GM15510 (cell line): Measurements from ENCODE around the gene SEL1L3.

Experiments used
- POLR2A ChIP-seq: IDR thresholded peaks from 3 replicates; pipeline ENCODE4 v1.6.1; 2011; ENCODE audit warnings: borderline replicate concordance; ENCODE audit not compliant: insufficient read length; ENCODE audit errors: extremely low read depth

Gene SEL1L3

DNA sequence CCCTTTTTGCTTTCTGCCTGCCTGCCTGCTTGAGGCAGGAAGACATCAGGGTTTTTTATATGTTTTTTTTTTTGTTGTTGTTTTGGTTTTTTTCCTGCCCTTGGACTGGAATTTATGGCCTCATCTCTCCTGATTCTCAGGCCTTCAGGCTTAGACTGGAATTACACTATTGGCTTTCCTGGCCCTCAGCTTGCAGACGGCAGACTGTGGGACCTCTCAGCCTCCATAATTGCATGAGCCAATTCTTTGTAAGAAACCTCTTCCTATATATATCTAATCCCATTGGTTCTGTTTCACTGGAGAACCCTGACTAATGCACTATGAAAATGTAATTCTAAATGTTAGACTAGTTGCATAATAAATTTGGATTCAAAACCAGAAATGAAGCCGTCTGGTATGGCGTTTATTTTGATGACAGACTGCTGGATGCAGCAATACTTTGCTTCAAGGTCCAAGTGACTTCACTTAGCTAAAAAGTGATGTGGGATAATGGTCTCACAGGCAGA lies 59.0 kb downstream of the SEL1L3 start:
- TF ChIP-seq POLR2A = no peak

DNA sequence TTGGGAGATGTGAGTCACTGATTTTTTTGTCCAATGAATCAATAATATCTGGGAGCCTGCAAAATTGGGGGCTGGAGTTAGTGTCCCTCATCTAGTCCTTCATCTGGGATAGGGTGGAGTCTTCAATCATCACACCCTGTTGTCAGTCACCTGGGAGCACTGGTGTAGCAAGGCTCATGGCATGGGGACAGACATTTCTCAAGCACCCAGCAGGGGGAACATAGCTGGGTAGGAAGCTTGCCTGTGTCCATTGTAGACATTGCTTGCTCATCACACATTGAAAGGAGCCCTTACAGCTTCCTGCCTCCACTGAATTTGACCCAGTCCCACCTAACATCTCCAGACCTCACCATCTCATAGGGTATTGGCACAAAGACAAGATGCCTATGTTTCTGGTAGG lies 61.2 kb downstream of the SEL1L3 start:
- TF ChIP-seq POLR2A = no peak

DNA sequence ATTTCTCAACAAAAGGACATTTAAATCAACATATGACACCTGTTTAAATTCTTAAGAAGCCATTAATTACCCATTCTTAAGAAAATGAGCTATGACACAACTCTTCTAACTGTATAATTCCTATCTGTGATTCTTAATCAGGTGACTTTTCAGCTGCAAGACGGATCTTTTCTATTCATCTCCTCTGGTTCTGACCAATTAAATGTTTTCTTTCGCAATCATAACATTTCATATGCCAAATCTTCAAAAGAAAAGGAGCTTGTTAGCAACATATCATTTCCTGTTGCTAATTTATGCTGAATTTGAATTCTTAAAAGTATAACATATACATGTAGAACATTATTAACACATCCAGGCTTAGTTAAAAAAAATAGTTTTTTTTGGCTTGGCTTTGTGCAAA lies 62.5 kb downstream of the SEL1L3 start:
- no peak for TF ChIP-seq POLR2A

DNA sequence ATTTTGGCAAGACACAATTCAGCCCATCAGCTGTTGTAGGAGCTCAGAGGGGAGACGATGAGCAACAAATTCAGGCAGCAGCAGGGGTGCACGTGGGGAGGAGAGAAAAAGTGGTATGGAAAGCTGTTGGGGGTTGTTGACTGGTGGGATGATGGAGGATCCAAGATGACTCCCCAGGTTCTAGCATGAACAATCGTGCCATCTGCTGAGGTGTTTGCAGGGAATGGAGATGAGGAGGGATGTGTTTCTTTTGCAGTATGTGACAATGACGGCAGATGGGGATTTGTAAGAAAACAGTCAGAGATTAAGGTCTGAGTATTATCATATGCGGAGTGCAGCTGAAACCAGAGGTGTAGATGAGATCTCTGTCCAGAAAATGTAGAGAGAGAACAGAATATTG lies 63.3 kb downstream of the SEL1L3 start:
- TF ChIP-seq POLR2A = no peak

DNA sequence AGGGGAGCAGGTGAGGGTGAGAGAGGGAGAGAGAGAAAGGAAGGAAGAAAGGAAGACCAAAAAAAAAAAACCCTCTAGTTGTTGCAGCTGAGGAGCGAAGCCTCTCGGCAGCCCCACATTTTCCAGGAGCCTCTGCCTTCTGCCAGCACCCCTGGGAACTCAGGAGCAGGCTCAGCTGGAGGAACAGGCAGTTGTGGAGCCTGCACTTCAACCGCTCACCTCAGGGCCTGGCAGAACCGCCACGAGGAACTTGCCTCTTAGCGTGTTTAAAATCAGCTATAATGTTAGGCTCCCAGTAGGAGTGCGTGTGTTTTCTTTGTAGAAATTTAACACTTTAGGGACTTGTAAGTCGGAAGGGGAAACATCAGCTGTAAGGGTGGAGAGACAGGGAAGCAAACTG lies 65.7 kb downstream of the SEL1L3 start:
- TF ChIP-seq POLR2A = no peak

DNA sequence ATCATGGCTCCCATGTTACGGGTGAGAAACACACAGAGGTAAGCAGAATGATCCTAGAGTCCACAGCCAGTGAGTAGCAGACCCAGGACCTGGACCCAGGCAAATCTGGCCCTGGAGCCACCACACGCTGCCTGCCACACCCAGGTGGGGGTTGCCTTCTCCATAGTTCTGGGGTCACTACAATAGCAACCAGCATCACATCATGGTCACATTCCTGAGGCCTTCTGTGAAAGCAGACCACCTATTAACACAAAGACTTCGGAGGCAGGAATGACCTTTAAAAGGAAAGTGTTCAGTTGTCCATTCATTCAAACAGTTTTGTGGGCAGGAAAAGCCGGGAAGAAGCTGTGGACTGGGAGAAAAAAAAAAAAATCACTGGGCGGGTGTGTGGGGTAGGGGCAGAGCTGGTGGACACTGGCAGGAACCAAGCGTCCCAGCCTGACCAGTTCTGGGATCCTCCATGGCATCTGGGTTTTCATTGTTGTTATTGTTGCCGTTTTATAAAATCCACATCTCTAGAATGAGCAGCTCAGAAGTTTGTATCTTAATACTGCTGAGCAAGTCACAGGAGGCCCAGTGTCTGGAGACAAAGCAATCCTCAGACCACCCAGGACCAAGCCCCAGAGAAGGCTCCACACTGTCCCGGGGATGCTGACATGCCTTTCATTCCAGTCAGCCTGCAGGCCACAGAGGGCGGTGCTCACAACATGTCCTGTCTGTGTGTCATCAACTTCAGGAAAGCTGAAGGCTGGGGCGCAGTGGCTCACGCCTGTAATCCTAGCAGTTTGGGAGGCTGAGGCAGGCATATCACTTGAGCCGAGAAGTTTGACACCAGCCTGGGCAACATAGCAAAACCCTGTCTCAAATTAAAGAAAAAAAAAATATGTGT lies 67.0 kb downstream of the SEL1L3 start:
- TF ChIP-seq POLR2A = no peak

DNA sequence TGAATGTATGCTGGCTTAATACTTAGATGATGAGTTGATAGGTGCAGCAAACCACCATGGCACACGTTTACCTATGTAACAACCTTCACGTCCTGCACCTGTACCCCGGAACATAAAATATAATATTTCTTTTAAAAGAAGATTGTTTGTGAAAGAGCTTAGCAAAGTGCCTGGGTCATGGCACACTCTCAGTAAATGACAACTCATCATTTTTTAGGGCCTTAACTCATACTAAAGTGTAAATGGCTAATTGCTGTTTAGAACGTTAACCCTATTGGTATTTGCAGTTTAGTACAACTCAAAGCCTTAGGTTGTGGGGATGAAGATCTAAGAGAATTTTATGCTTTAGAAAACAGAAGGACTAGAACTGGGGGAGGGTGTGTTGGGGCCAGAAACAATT lies 67.7 kb downstream of the SEL1L3 start:
- TF ChIP-seq POLR2A = no peak

DNA sequence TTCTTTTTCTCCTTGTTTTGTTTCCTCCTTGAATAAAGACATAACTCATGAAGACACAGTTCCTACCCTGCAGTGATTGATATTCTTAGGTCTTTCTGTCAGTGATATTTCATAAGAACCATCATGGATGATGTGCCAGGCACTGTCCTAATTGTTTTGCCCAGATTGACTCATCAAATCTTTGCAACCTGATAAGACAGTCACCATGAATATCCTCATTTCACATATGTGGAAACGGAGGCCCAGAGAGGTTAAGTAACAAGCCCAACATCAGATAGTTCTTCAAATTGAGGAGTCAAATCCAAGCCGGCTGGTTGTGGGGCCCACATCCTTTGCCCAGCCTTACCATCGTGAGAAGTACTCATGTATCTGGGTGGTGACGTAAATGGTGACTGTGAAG lies 69.9 kb downstream of the SEL1L3 start:
- TF ChIP-seq POLR2A = no peak

DNA sequence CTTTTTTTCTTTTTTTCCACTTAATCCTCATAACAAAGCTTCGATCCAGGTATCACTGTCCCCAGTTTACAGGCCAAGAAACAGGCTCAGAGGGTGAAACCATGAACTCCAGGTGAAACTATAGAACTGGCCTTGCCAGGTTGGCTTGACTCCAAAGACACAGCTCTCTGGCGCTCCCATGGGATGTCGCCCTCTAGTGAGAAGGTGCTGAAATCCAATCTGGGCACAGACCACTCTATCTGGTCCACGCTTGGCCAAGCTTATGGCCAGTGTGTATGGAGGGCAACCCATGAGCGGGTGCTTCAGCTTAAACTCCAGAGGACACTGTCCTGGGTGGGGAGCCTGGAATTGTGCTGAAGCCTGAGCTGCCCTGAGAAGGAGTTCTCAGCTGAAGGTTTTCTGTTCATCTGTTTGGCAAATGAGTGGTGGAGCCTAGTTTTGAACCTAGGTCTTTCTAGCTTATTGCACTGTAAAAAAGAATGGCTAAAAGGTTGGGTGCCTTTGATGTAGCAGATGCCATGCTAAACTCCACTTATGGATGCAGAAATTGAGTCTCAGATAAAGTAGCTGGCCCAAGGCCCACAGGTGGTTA lies 70.5 kb downstream of the SEL1L3 start:
- no peak for TF ChIP-seq POLR2A

DNA sequence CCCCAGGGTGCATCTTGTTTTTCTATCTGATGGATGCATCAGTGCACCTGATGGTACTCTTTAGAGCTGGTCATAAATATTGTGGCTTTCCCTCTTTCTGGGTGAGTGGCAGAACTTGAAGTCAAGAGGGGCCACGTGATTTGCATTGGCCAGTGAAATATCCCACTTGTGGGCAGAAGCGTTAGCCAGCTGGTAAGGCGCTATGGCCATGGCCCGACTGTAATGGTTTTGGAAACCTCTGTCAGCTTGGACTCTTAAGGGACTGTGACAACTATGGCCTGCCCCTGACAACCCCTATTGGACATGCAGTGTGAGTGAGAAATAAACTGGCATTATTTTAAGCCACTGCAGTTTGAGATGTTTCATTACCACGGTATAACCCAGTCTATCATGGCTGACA lies 72.8 kb downstream of the SEL1L3 start:
- no peak for TF ChIP-seq POLR2A

DNA sequence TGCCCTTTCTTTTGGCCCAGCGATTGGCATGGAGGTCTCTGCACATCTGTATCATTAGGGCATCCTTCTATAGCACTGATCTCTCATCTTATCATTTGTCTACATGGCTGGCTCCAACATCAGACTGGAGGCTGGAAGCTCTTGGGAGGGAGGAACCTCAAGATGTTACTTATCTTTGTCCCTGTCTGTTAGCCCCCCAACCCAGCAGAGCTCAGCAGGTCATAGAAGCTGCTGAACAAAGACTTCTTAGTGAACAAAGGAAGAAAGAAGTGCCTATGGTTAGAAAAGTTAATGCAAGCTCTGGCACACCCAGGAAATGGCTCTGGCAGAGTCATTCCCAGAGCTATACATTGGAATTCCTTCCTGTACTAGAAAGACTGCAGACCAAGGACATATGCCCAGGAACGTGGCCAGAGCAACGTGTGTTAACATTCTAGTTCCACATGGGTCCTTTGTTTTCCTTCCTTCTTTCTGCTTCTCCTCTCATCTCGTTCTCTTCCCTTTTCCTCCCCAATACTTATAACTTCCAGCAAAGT lies 74.0 kb downstream of the SEL1L3 start:
- no peak for TF ChIP-seq POLR2A

DNA sequence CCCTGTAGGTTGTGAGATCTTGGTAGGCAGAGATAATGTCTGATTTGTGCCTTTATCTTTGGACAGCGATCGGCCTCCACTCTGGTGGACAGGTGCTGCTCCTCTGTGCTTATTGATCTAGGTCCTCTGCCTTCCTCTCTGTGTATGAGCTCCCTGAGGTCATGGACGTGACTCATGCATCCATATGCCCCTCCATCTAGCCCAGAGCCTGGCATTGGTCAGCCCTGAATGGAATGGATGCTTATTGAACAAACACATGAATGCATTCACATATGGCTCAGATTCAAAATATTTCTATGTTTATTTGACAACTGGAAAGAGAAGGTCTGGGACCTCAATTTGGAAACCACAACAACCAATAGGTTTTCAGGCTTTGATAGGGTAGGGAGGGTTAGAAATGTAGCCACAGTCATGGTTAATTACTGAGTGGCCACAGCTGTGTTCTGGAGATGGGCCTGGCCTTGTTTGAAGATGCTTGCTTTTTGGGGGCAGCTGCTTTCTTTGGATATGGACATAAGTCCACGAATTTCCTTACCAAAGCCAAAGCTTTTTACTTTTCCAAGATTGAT lies 76.2 kb downstream of the SEL1L3 start:
- TF ChIP-seq POLR2A = no peak

DNA sequence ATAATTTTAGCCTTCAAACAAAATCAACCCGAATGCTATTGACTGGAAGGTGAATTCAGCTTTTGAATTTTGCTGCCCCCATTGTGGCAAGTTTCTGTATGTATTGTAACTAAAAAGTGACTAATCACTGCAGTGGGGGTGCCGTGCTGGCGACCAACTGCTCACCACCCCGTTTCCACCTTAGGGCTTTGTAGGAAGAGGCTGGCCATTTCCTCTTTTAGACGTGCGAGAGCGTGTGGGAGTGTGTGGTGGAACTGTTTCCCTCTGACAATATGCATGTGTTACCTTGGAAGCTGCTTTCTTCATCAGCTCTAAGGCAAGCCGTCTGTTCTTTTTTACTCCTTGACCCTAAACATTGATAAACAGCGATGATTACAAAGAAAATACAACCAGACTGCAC lies 78.8 kb downstream of the SEL1L3 start:
- no peak for TF ChIP-seq POLR2A

DNA sequence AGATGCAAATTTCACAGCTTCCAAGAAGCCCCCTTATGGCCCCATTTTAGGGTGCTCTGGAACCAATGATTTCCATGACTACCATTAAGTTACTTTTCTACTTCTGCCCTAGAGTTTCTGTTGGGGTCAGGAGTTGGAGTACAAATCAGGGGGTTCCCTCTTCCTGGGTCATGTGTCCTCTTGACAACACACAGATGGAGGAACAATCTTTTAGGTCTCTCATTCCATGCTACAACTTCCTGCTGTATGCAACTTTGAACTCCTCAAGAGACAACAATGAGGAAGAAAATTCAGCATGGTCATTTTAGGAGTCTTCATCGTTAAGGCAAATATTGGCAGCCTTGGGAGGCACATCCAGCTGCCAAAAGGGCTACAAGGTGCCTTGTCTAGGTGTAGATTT lies 79.7 kb downstream of the SEL1L3 start:
- no peak for TF ChIP-seq POLR2A

DNA sequence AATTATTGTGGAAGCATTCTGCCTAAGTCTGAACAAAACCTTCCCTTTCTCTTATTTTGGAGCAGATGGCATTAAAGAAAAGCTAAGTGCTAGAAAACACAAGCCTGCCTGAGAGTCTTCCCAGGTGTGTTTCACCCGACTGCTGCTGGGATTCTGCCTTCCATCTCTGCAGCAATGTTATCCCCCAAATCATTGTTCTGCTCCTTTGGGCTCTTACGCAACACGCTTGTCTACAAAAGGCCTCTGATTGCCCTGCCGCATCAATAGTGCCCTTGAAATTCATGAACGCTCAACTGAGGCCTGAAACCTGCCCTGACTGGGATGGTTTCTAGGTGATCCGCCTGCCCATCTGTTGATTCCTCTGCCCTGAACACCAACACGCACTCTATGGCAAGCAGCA lies 80.3 kb downstream of the SEL1L3 start:
- TF ChIP-seq POLR2A = no peak

DNA sequence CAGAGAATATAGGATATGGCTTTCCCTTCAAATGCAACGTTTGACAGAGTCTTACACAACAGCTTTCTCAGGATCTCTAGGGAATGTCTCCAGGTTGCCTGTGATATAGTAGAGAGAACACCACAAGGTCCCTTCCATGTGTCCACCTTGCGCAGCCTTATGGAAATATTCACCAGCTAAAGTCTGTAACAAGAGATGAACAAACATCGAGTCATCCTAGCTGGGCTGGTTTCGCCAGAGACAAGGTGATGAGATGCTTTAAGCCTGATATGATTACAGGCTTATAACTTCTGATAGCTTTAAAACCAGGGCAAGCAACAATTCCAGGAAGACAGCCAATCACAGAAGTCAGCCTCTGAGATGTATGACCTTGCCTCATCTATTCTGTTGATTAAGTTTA lies 83.8 kb downstream of the SEL1L3 start:
- no peak for TF ChIP-seq POLR2A

DNA sequence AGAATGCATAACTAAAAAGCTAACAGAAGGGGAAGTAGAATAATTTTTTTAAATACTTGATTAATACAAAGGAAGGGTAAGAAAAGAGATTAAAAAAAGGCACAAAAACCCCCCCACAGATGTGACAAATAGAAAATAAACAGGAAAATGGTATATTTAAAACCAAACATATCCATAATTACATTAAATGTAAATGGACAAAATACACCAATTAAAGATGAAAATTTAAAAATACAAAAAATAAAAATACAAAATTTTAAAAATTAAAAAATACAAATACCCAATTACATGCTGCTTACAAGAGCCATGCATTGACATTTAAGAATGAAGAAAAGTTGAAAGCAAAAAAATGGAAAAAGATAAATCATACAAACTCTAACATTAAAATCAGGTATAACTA lies 86.0 kb downstream of the SEL1L3 start:
- no peak for TF ChIP-seq POLR2A

DNA sequence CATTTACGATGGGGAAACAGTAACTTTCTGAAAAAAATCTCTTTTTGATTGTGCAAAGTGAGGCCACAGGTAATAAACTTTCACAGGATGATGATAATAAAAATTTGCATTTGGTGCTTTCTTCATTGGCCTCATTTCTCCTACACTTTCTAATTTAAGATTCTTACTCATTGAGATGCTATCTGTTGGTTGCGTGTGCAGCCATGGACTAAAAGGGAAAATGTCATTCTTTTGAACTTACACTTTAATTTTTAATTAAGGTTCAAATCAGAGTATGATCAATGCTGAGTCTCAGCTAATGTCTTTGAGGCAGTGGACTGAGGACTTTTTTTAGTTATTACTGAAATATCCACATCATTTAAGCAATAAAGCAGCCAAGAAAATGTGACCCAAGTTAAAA lies 87.6 kb downstream of the SEL1L3 start:
- TF ChIP-seq POLR2A = no peak
